Suprapubic skin (tissue), 4 donors: Measurements from ENCODE around the gene BLZF1. TPM values are rescaled to one million over a fixed set of nuclear protein-coding genes. Genes with fewer than 3 reads are reported as not detected.
"Not testable (repeated sequence)": the region's sequence is repeated elsewhere in the genome, so short reads cannot be mapped to it uniquely, and the experiment has no call there.

Experiments
- DNase-seq, 2 donors: peaks; one replicate each; pipeline ENCODE4 v3.0.0-alpha.2; 2019; ENCODE audit warnings: low spot score in 2 of 2
- H3K27ac ChIP-seq: fragments of 200-600 bp; sonication (generic); one replicate; pipeline ENCODE4 v1.5.1; 2019
- H3K27me3 ChIP-seq: fragments of 200-600 bp; sonication (generic); one replicate; pipeline ENCODE4 v1.5.1; 2019
- H3K36me3 ChIP-seq: fragments of 200-600 bp; sonication (generic); one replicate; pipeline ENCODE4 v1.5.1; 2019
- H3K4me1 ChIP-seq: fragments of 200-600 bp; sonication (generic); one replicate; pipeline ENCODE4 v1.5.1; 2019
- H3K4me3 ChIP-seq: fragments of 200-600 bp; sonication (generic); one replicate; pipeline ENCODE4 v1.5.1; 2019; ENCODE audit warnings: mild to moderate bottlenecking
- H3K9me3 ChIP-seq: fragments of 200-600 bp; sonication (generic); one replicate; pipeline ENCODE4 v1.5.1; 2019
- CTCF ChIP-seq, 2 donors: fragments of 200-600 bp in 1 of 2; fragments of 450-650 bp in 1 of 2; sonication (generic) in 1 of 2; IDR thresholded peaks; one replicate each; pipeline ENCODE4 v1.5.1; 2016 to 2019; ENCODE audit warnings: antibody characterized with exemption in 2 of 2, mild to moderate bottlenecking in 1 of 2, moderate library complexity in 1 of 2
- EP300 ChIP-seq: sonication (generic); formaldehyde crosslinking; IDR thresholded peaks from one replicate; pipeline ENCODE4 v1.6.1; 2017; ENCODE audit warnings: antibody characterized with exemption
- POLR2A ChIP-seq, 2 donors: fragments of 450-650 bp; IDR thresholded peaks; one replicate each; pipeline ENCODE4 v1.6.1; 2017; ENCODE audit warnings: antibody characterized with exemption in 2 of 2, mild to moderate bottlenecking in 2 of 2, moderate library complexity in 2 of 2
- POLR2AphosphoS5 ChIP-seq, 3 donors: sonication (generic); formaldehyde crosslinking; IDR thresholded peaks; one replicate each; pipeline ENCODE4 v1.6.1; 2017; ENCODE audit warnings: antibody characterized with exemption in 3 of 3
- WGBS: methylation state at CpG from one replicate; pipeline ENCODE4 v1.1.5; 2018; 5-methylcytosine and 5-hydroxymethylcytosine counted together
- total RNA-seq, 4 donors: library from RNA; depleted of rRNA; stranded (reverse); fragments of >200 nt; gene quantifications; one replicate each; pipeline ENCODE4 v1.1.0, GENCODE V29; 2016

The BLZF1 gene
- total RNA-seq, 4 donors from 2014 or later, result 16.3 to 26.5 (median 25.9) TPM

DNA sequence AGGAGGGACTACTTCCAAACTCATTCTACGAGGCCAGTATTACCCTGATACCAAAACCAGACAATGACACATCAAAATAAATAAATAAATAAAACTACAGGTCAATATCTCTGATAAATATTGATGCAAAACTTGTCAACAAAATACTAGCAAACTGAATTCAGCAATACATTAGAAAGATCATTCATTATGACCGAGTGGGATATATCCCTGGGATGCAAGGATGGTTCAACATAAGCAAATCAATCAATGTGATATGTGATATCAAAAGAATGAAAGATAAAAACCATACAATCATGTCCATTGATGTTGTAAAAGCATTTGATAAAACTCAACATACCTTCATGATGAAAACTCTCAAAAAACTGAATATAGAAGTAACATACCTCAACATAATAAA, 37.1 kb upstream of the BLZF1 start:
- Histone ChIP-seq H3K4me3 (no peak overlapping the region), H3K9me3 (no peaks in the 10 kb centered on the region), H3K4me1 (no peaks in the 10 kb centered on the region), H3K27ac (no peak overlapping the region), H3K27me3 (no peaks in the 10 kb centered on the region), H3K36me3 (no peaks in the 10 kb centered on the region)
- TF ChIP-seq POLR2A (IDR thresholded peaks at IDR 0.05), result no peak
- 95% methylated on average over 2 of the region's 2 CpGs for WGBS
- no peak for DNase-seq

DNA sequence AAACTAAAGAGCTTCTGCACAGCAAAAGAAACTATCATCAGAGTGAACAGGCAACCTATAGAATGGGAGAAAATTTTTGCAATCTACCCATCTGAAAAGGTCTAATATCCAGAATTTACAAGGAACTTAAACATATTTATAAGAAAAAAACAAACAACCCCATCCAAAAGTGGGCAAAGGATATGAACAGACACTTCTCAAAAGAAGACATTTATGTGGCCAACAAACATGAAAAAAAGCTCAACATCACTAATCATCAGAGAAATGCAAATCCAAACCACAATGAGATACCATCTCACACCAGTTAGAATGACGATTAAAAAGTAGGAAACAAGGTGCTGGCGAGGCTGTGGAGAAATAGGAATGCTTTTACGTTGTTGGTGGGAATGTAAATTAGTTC, 33.3 kb upstream of the BLZF1 start:
- not testable (repeated sequence) for H3K27ac ChIP-seq, H3K27me3 ChIP-seq, H3K9me3 ChIP-seq, DNase-seq, H3K4me3 ChIP-seq, H3K36me3 ChIP-seq, H3K4me1 ChIP-seq
- 85% methylated on average over 3 of the region's 3 CpGs for WGBS

GRCh38 chr1:169336947-169337715, 30.9 kb upstream of the BLZF1 start:
- 96% methylated on average over 12 of the region's 35 CpGs for WGBS
- not testable (repeated sequence) for DNase-seq, H3K36me3 ChIP-seq, H3K4me1 ChIP-seq, H3K9me3 ChIP-seq, H3K4me3 ChIP-seq, H3K27me3 ChIP-seq, H3K27ac ChIP-seq

DNA sequence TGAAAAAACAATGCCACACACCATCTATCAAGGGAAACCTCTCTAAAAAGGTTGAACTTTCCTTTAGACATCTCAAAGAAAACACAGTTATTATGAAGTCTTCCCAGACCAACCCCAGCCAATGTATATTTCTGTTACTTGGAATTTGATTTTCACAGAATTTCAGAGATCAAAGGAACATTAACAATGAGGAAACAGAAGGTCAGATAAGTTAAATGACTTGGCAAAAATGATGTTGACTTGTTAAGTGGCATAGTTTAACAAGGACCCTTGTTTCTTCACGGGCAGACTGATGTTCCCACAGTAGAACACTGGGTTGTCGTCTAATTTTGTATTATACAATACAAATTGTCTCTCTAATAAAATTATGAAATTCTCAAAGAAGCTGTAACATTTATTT, 29.4 kb upstream of the BLZF1 start:
- Histone ChIP-seq H3K27ac (no peak overlapping the region), H3K4me1 (no peaks in the 10 kb centered on the region), H3K4me3 (no peak overlapping the region), H3K27me3 (no peaks in the 10 kb centered on the region), H3K9me3 (no peaks in the 10 kb centered on the region), H3K36me3 (no peaks in the 10 kb centered on the region)
- TF ChIP-seq CTCF (IDR thresholded peaks at IDR 0.05) (no peak), POLR2AphosphoS5 (IDR thresholded peaks at IDR 0.05) (no peak), EP300 (no peak), POLR2A (IDR thresholded peaks at IDR 0.05) (no peak)
- 73% methylated on average over 2 of the region's 2 CpGs for WGBS
- no peak for DNase-seq

DNA sequence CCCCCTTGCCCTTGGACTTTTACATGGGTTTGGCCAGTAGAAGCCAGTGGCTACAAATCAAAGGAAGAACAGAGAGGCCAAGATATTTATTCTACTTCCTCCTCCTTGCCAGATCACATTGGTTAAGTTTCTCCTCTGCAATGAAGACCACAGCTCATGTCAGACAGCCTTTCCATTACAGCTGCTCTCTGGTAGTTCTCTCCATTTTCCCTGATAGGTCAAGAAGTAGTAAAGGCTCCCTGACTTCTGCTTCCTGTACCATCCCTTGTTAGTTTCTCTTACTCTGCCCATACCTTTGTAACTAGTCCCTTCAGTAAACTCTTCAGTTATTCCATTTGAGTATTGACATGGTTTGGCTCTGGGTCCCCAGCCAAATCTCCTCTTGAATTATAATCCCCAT, 28.2 kb upstream of the BLZF1 start:
- Histone ChIP-seq H3K27me3 (no peaks in the 10 kb centered on the region), H3K4me3 (no peak overlapping the region), H3K36me3 (no peaks in the 10 kb centered on the region), H3K4me1 (no peaks in the 10 kb centered on the region), H3K9me3 (no peaks in the 10 kb centered on the region), H3K27ac (no peak overlapping the region)
- TF ChIP-seq CTCF (IDR thresholded peaks at IDR 0.05) (no peak), EP300 (no peak), POLR2AphosphoS5 (IDR thresholded peaks at IDR 0.05) (no peak), POLR2A (IDR thresholded peaks at IDR 0.05) (no peak)
- DNase-seq, result no peak

GRCh38 chr1:169340882-169341281, 27.1 kb upstream of the BLZF1 start:
- Histone ChIP-seq H3K4me3 (no peak overlapping the region), H3K9me3 (no peaks in the 10 kb centered on the region), H3K27ac (no peak overlapping the region), H3K27me3 (no peaks in the 10 kb centered on the region), H3K4me1 (no peaks in the 10 kb centered on the region), H3K36me3 (no peaks in the 10 kb centered on the region)
- no peak for TF ChIP-seq POLR2AphosphoS5 (IDR thresholded peaks at IDR 0.05)
- TF ChIP-seq EP300, result no peak
- TF ChIP-seq CTCF (IDR thresholded peaks at IDR 0.05), result no peak
- TF ChIP-seq POLR2A (IDR thresholded peaks at IDR 0.05), result no peak
- DNase-seq, result no peak
- WGBS, result 90% methylated on average over 5 of the region's 5 CpGs

DNA sequence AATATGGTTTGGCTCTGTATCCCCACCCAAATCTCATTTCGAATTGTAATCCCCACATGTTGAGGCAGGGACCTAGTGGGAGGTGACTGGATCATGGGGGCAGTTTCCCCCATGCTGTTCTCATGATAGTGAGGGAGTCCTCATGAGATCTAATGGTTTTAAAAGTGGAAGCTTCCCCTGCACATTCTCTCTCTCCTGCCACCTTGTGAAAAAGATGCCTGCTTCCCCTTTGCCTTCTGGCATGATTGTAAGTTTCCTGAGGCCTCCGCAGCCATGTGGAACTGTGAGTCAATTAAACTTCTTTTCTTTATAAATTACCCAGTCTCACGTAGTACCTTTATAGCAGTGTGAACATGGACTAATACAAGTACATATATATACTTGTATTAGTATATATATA, 25.9 kb upstream of the BLZF1 start:
- not testable (repeated sequence) for DNase-seq, H3K36me3 ChIP-seq, H3K27ac ChIP-seq, H3K4me3 ChIP-seq, H3K4me1 ChIP-seq, H3K27me3 ChIP-seq, H3K9me3 ChIP-seq
- 90% methylated on average over 3 of the region's 3 CpGs for WGBS
